Spleen (tissue), 11 donors: ENCODE results near the gene PPARA. TPM values are rescaled to one million over a fixed set of nuclear protein-coding genes. Genes with fewer than 3 reads are reported as not detected.
"Not testable (repeated sequence)": the region's sequence is repeated elsewhere in the genome, so short reads cannot be mapped to it uniquely, and the experiment has no call there.

Source experiments
- DNase-seq: peaks from one replicate; pipeline ENCODE4 v3.0.0-alpha.2; 2020
- H3K27ac ChIP-seq, 8 donors: fragments of 200-600 bp; sonication (generic) in 7 of 8; 1 replicate in 4 of 8; 2 replicates in 4 of 8; pipeline versions ENCODE4 v1.5.0 to v1.8.0; 2016 to 2021; ENCODE audit warnings: inconsistent platforms in 4 of 8, mild to moderate bottlenecking in 4 of 8, moderate library complexity in 1 of 8
- H3K27me3 ChIP-seq, 7 donors: fragments of 200-600 bp; sonication (generic) in 6 of 7; replicated peaks in 1 of 7; 1 replicate in 4 of 7; 2 replicates in 3 of 7; pipeline versions ENCODE4 v1.5.0 to v1.8.0; 2016 to 2021; ENCODE audit warnings: inconsistent platforms in 3 of 7, mild to moderate bottlenecking in 1 of 7
- H3K36me3 ChIP-seq, 6 donors: fragments of 200-600 bp; sonication (generic) in 5 of 6; 1 replicate in 4 of 6; 2 replicates in 2 of 6; pipeline versions ENCODE4 v1.5.0 to v1.8.0; 2016 to 2021; ENCODE audit warnings: inconsistent platforms in 2 of 6
- H3K4me1 ChIP-seq, 6 donors: fragments of 200-600 bp; sonication (generic) in 5 of 6; 1 replicate in 3 of 6; 2 replicates in 3 of 6; pipeline versions ENCODE4 v1.5.0 to v1.8.0; 2016 to 2021; ENCODE audit warnings: inconsistent platforms in 3 of 6
- H3K4me3 ChIP-seq, 8 donors: fragments of 200-600 bp; sonication (generic) in 7 of 8; 1 replicate in 4 of 8; 2 replicates in 4 of 8; pipeline versions ENCODE4 v1.5.0 to v1.8.0; 2016 to 2021; ENCODE audit warnings: inconsistent platforms in 4 of 8, mild to moderate bottlenecking in 4 of 8, moderate library complexity in 2 of 8
- H3K9me3 ChIP-seq, 8 donors: fragments of 200-600 bp; sonication (generic) in 7 of 8; 1 replicate in 4 of 8; 2 replicates in 4 of 8; pipeline versions ENCODE4 v1.5.0 to v1.8.0; 2016 to 2021; ENCODE audit warnings: inconsistent platforms in 4 of 8
- POLR2A ChIP-seq, 3 donors: fragments of 450-650 bp; IDR thresholded peaks; one replicate each; pipeline ENCODE4 v1.5.1; 2017; ENCODE audit warnings: antibody characterized with exemption in 3 of 3, mild to moderate bottlenecking in 1 of 3
- POLR2AphosphoS5 ChIP-seq, 3 donors: sonication (generic); formaldehyde crosslinking; IDR thresholded peaks; one replicate each; pipeline ENCODE4 v1.5.1; 2017; ENCODE audit warnings: antibody characterized with exemption in 3 of 3
- WGBS, 5 donors: extraction: QIAGEN DNeasy Blood & Tissue Kit in 3 of 5; methylation state at CpG; one replicate each; pipeline versions ENCODE4 v1.1.5 to v1.1.7; 2013 to 2018; 5-methylcytosine and 5-hydroxymethylcytosine counted together
- intact Hi-C: fragments of 100-400 bp; cut with DNase I; formaldehyde crosslinking; loops from one replicate; pipeline ENCODE4 v1.15.0; 2023; ENCODE audit warnings: low total_unique reads
- polyA plus RNA-seq, 3 donors: library from polyadenylated mRNA; stranded (reverse); fragments of 200-250 nt; gene quantifications; one replicate each; pipeline ENCODE4 v1.2.1, GENCODE V29; 2013
- total RNA-seq, 7 donors: library from RNA; depleted of rRNA in 3 of 7; stranded (reverse); fragments of >200 nt in 3 of 7; fragmentation: NEBNext Ultra II Directional in 4 of 7; extraction: Animal tissue kit (Norgen Biotek cat#: 25700) in 4 of 7; gene quantifications; one replicate each; pipeline versions ENCODE4 v1.1.0 to v1.2.1, GENCODE V29; 2016 to 2021
- TF ChIP-seq, protein P1 (sequence below), 11 experiments: fragments of 200-600 bp in 7 of 11; fragments of 450-650 bp in 4 of 11; sonication (generic) in 4 of 11; IDR thresholded peaks in 8 of 11; conservative IDR thresholded peaks in 3 of 11; 1 replicate in 7 of 11; 2 replicates in 4 of 11; pipeline versions ENCODE4 v1.4.0 to v1.8.0; 2016 to 2021; ENCODE audit warnings: antibody characterized with exemption in 11 of 11, inconsistent platforms in 4 of 11, mild to moderate bottlenecking in 1 of 11
- donor health status: healthy with polysubstance abuse.
- donor health status: DM: no; HTN: no; CAD: no; lungs with moderate emphysema.
- donor health status: DM: no; HTN: no; CAD: no.
- donor health status: Bipolar disorder and iron deficiency.
- donor health status: healthy.
- donor health status: DM: no; HTN: no; CAD: no.
- donor health status: DM: yes; HTN: yes; CAD: no.

Gene PPARA
- total and polyA plus RNA-seq, 10 donors, result 2.0 to 40.9 (median 22.6) TPM

DNA sequence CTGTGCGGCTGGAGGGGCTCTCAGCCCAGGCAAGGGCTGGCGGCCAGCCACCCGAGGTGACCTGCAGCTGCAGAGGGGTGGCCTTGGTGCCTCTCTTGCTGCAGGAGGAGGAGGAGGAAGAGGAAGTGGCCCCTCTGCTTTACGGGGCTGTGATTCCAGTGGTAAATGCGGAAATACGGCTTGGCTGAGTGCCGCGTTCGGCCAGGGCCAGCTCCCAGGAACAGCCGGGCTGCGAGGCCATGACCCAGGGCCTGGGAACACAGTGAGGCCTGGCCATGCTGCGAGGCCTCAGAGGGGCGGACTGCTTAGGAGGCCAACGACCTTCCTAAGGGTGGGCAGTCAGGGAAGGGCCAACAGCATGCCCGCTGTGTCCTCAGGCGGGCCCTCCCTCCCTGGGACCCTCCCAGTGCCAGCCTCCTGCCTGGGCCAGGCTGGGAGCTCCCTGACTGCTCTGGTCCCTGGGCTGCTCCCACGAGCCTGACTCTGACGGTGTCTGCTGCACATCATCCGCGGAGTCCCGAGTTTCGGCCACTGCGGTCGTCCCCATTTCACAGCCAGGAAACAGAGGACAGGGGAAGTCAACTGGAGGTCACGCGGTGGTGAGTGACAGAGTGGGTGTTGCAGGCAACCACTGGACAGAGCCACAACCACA is 20.8 kb upstream of the PPARA start:
- no peaks in the 10 kb centered on the region for H3K27me3 ChIP-seq
- H3K4me3 ChIP-seq, result peak overlapping the region in 6 of 8 donors; percentile 8 to 65 (median 26)
- H3K9me3 ChIP-seq, result no peaks in the 10 kb centered on the region
- 25 to 38% (median 31%) methylated on average over 17 to 26 of the region's 26 CpGs for WGBS, 5 donors
- H3K27ac ChIP-seq, result peak overlapping the region; percentile 8 to 90 (median 84)
- peaks cover 13 to 32% (median 22%) of the 10 kb centered on the region in 6 donors for H3K4me1 ChIP-seq
- DNase-seq, result peak; percentile 89
- peak; percentile 81 to 90 (median 84) for TF ChIP-seq POLR2AphosphoS5 (IDR thresholded peaks at IDR 0.05)
- no peak for TF ChIP-seq POLR2A (IDR thresholded peaks at IDR 0.05)
- intact Hi-C loops, result loop anchor here (10.0 kb wide), 1 partner anchor 415 kb away; no protein-coding TSS in a partner anchor
- H3K36me3 ChIP-seq, result no peaks in the 10 kb centered on the region

DNA sequence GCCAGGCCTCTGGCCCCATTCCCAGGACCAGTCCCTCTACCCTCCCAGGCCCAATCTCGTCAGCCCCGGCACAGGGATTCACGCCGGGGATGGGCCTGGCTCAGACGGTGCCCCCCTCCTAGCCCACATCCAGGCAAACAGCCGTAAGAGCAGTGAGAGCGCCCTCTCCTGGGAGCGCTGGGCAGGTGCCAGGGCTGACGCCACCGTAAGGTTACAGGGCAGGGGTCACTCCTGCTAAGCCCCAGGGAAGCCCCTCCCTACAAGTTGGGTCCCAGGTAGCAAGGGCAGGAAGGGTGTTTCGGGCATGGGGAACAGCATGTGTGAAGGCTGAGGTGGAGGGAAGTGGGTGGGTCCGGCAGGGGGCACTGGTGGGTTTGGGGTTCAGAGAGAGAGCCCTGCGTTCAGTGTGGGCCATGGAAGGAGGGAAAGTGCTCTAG is 19.2 kb upstream of the PPARA start:
- DNase-seq, result no peak
- no peak for TF ChIP-seq POLR2AphosphoS5 (IDR thresholded peaks at IDR 0.05)
- TF ChIP-seq, protein P1, sequence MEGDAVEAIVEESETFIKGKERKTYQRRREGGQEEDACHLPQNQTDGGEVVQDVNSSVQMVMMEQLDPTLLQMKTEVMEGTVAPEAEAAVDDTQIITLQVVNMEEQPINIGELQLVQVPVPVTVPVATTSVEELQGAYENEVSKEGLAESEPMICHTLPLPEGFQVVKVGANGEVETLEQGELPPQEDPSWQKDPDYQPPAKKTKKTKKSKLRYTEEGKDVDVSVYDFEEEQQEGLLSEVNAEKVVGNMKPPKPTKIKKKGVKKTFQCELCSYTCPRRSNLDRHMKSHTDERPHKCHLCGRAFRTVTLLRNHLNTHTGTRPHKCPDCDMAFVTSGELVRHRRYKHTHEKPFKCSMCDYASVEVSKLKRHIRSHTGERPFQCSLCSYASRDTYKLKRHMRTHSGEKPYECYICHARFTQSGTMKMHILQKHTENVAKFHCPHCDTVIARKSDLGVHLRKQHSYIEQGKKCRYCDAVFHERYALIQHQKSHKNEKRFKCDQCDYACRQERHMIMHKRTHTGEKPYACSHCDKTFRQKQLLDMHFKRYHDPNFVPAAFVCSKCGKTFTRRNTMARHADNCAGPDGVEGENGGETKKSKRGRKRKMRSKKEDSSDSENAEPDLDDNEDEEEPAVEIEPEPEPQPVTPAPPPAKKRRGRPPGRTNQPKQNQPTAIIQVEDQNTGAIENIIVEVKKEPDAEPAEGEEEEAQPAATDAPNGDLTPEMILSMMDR (IDR thresholded peaks at IDR 0.05 in 8 of 11, conservative IDR thresholded peaks at IDR 0.05 in 3 of 11), result peak in 1 of 11 experiments; percentile 17
- TF ChIP-seq POLR2A (IDR thresholded peaks at IDR 0.05), result no peak
- Histone ChIP-seq H3K36me3 (no peaks in the 10 kb centered on the region), H3K9me3 (no peaks in the 10 kb centered on the region), H3K4me3 (no peak overlapping the region), H3K4me1 (peaks cover 13 to 32% (median 22%) of the 10 kb centered on the region in 6 donors), H3K27ac (peak overlapping the region in 1 of 8 donors; percentile 11), H3K27me3 (no peaks in the 10 kb centered on the region)
- 79 to 87% (median 85%) methylated on average over 12 to 13 of the region's 13 CpGs for WGBS, 5 donors
- intact Hi-C loops, result no loop called here

DNA sequence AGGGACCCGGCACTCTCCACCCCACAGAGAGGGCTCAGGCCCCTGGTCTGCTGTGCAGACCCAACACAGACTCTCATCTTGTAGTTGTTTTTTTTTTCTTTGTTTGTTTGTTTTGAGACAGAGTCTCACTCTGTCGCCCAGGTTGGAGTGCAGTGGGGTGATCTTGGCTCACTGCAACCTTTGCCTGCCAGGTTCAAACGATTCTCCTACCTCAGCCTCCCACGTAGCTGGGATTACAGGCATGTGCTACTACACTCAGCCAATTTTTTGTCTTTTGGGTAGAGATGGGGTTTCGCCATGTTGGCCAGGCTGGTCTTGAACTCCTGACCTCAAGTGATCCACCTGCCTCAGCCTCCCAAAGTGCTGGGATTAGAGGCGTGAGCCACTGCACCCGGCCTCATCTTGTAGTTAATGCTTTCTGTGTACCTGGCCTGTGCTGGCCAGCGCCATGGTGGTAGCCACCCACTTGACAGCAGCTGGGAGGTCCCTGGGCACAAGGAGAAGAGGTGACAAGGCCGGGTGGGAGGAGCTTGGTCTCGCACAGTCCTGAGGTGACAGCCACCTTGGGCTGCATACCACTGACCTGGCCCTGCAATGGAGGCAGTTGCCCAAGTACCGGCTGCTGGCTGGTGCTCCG is 18.0 kb upstream of the PPARA start:
- DNase-seq, H3K4me3 ChIP-seq, H3K9me3 ChIP-seq, H3K27ac ChIP-seq, H3K36me3 ChIP-seq, H3K27me3 ChIP-seq, intact Hi-C loops: not testable (repeated sequence)
- peaks cover 13 to 32% (median 22%) of the 10 kb centered on the region in 6 donors for H3K4me1 ChIP-seq
- 86 to 94% (median 92%) methylated on average over 10 to 12 of the region's 12 CpGs for WGBS, 5 donors

DNA sequence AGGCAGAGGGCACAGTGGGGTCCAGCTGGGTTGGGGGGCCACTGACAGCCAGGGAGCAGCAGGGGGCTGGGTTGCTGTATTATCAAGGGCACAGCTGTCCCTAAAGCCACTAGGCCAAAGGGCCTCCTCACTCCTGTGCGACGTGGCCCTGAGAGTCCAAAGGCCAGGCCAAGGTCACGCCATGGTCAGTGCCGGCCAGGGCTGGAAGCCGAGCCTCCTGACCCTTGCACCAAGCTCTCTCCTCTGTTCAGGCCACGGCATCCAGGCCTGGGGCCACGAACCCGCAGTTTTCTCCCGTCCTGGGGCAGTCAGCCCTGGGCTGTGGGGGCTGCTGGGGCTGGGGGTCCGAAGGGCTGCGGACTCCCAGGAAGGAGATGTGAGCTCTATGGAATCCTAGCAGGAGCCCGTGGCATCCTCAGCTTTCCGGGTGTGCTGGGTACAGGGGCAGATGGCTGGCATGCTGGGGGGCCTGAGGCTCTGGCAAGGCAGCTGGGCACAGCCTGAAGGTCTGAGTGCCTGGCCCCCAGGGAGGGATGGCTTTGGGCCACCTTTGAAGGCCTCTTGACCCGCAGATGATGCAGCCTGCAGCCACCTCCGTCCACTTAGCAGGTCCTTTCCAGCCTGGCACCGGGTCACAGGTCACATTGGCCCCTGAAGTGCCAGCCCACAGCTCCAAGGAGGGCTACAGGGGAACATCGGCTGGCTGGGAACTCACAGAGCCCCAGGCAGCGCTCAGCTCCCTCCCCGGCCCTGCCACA is 17.3 kb upstream of the PPARA start:
- DNase-seq, result no peak
- no peak for TF ChIP-seq POLR2A (IDR thresholded peaks at IDR 0.05)
- TF ChIP-seq, protein P1 (IDR thresholded peaks at IDR 0.05 in 8 of 11, conservative IDR thresholded peaks at IDR 0.05 in 3 of 11), result no peak
- TF ChIP-seq POLR2AphosphoS5 (IDR thresholded peaks at IDR 0.05), result no peak
- no peak overlapping the region for H3K27ac ChIP-seq
- intact Hi-C loops, result no loop called here
- peaks cover 13 to 32% (median 22%) of the 10 kb centered on the region in 6 donors for H3K4me1 ChIP-seq
- no peak overlapping the region for H3K4me3 ChIP-seq
- no peaks in the 10 kb centered on the region for H3K36me3 ChIP-seq
- 88 to 92% (median 89%) methylated on average over 10 to 19 of the region's 19 CpGs for WGBS, 5 donors
- no peaks in the 10 kb centered on the region for H3K9me3 ChIP-seq
- H3K27me3 ChIP-seq, result no peaks in the 10 kb centered on the region

DNA sequence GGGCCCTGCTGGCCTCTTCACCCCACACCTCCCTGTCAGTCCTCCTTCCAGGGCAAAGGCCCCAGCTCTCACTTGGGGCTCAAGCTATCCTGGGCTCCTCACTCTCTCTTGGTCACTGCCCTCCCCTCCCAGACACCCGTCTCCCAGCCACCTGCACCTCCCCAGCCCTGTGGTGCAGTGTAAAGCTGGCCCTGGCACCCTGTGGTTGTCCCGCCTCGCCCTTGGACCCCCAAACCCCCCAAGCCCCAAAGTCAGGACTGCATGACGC is 16.8 kb upstream of the PPARA start:
- Histone ChIP-seq H3K36me3 (no peaks in the 10 kb centered on the region), H3K9me3 (no peaks in the 10 kb centered on the region), H3K27ac (no peak overlapping the region), H3K27me3 (no peaks in the 10 kb centered on the region), H3K4me3 (no peak overlapping the region), H3K4me1 (peaks cover 13 to 29% (median 22%) of the 10 kb centered on the region in 6 donors)
- TF ChIP-seq, protein P1 (IDR thresholded peaks at IDR 0.05 in 8 of 11, conservative IDR thresholded peaks at IDR 0.05 in 3 of 11), result no peak
- TF ChIP-seq POLR2A (IDR thresholded peaks at IDR 0.05) (no peak), POLR2AphosphoS5 (IDR thresholded peaks at IDR 0.05) (no peak)
- 91 to 95% (median 92%) methylated on average over 4 of the region's 4 CpGs for WGBS, 5 donors
- no peak for DNase-seq
- intact Hi-C loops, result no loop called here
